AG09309 (cell line): ENCODE results near the gene XPO1.
"Not testable (repeated sequence)": the region's sequence is repeated elsewhere in the genome, so short reads cannot be mapped to it uniquely, and the experiment has no call there.

Experiments used
- DNase-seq: peaks from one replicate; pipeline ENCODE4 v3.0.0-alpha.2; 2010; ENCODE audit warnings: low read depth
- H3K4me3 ChIP-seq: 2 replicates; pipeline ENCODE4 v1.5.1; 2011; ENCODE audit warnings: mild to moderate bottlenecking, low read depth, low read length, moderate library complexity; ENCODE audit not compliant: control insufficient read depth
- TF ChIP-seq, protein P1 (sequence below): IDR thresholded peaks from 2 replicates; pipeline ENCODE4 v1.5.1; 2011; ENCODE audit warnings: mild to moderate bottlenecking, low read depth, low read length, inconsistent platforms; ENCODE audit not compliant: insufficient read depth, control insufficient read depth; ENCODE audit errors: missing control alignments

The XPO1 gene

GRCh38 chr2:61469424-61470121 lies 68.6 kb downstream of the XPO1 start:
- peak overlapping the region; percentile 92 for H3K4me3 ChIP-seq
- DNase-seq, result no peak
- TF ChIP-seq, protein P1, sequence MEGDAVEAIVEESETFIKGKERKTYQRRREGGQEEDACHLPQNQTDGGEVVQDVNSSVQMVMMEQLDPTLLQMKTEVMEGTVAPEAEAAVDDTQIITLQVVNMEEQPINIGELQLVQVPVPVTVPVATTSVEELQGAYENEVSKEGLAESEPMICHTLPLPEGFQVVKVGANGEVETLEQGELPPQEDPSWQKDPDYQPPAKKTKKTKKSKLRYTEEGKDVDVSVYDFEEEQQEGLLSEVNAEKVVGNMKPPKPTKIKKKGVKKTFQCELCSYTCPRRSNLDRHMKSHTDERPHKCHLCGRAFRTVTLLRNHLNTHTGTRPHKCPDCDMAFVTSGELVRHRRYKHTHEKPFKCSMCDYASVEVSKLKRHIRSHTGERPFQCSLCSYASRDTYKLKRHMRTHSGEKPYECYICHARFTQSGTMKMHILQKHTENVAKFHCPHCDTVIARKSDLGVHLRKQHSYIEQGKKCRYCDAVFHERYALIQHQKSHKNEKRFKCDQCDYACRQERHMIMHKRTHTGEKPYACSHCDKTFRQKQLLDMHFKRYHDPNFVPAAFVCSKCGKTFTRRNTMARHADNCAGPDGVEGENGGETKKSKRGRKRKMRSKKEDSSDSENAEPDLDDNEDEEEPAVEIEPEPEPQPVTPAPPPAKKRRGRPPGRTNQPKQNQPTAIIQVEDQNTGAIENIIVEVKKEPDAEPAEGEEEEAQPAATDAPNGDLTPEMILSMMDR, result no peak

GRCh38 chr2:61468231-61468630 lies 69.9 kb downstream of the XPO1 start:
- DNase-seq, H3K4me3 ChIP-seq: not testable (repeated sequence)

- H3K4me3 ChIP-seq, result no peak overlapping the region
- TF ChIP-seq, protein P1, result no peak
- no peak for DNase-seq
Measured at GRCh38 chr2:61465045-61465444, 73.1 kb downstream of the XPO1 start.

DNA sequence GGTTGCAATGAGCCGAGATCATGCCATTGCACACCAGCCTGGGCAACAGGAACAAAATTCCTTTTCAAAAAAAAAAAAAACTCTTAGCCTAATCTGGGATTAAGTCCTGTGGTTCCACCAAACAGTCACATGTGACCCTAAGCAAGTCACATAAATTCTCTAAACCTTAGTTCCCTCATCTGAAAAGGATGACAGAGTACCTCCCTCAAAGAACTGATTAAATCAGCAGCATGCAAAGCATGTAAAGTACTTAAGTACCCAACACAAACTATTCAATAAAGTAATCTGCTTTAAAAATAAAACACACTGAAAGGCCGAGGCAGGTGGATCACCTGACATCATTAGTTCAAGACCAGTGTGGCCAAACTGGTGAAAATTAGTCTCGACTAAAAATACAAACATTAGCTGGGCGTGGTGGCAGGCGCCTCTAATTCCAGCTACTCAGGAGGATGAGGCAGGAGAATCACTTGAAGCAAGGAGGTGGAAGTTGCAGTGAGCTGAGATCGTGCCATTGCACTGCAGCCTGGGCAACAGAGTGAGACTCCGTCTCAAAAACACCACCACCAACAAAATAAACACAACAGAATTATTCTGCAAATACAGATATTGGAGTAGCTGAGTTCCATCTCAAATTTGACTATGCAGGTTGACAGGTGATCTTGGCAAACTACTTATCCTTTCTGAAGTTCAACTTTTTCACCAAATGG lies 74.2 kb downstream of the XPO1 start:
- no peak overlapping the region for H3K4me3 ChIP-seq
- TF ChIP-seq, protein P1, result no peak
- no peak for DNase-seq

GRCh38 chr2:61461404-61461803 lies 76.8 kb downstream of the XPO1 start:
- TF ChIP-seq, protein P1, result no peak
- DNase-seq, result no peak
- H3K4me3 ChIP-seq, result no peak overlapping the region

GRCh38 chr2:61460163-61460562 lies 78.0 kb downstream of the XPO1 start:
- peak; percentile 58 for DNase-seq
- no peak overlapping the region for H3K4me3 ChIP-seq
- TF ChIP-seq, protein P1, result no peak

- TF ChIP-seq, protein P1, result no peak
- DNase-seq, result no peak
- no peak overlapping the region for H3K4me3 ChIP-seq
Measured at GRCh38 chr2:61456746-61457420, 81.3 kb downstream of the XPO1 start.
